Measurements from ENCODE around the gene TCEAL4.
"Not testable (repeated sequence)": the region's sequence is repeated elsewhere in the genome, so short reads cannot be mapped to it uniquely, and the experiment has no call there.

The TCEAL4 gene

GRCh38 chrX:103595202-103595601 is 9.9 kb downstream of the TCEAL4 start:
- DNase-seq, result not testable (repeated sequence)

GRCh38 chrX:103607364-103608305 is 22.3 kb downstream of the TCEAL4 start, which contains the start of gene TCEAL3:
TSS of gene TCEAL3 (plus strand) at chrX:103607963. CDS start at chrX:103609065, 1,102 bp downstream.
- DNase-seq, result peak in 1 of 2 donors; percentile 27

GRCh38 chrX:103608306-103608963 is 23.1 kb downstream of the TCEAL4 start:
- DNase-seq, result no peak

GRCh38 chrX:103610282-103610681 is 25.0 kb downstream of the TCEAL4 start:
- DNase-seq, result no peak

- no peak for DNase-seq
These were observed 28.1 kb downstream of the TCEAL4 start for GRCh38 chrX:103613362-103613890.

GRCh38 chrX:103614999-103615398 is 29.7 kb downstream of the TCEAL4 start:
- DNase-seq, result no peak

- no peak for DNase-seq
These were observed 30.6 kb downstream of the TCEAL4 start for GRCh38 chrX:103615781-103616371.

GRCh38 chrX:103616676-103617186 is 31.4 kb downstream of the TCEAL4 start:
- DNase-seq, result no peak

- DNase-seq, result no peak
These were observed 38.8 kb downstream of the TCEAL4 start for GRCh38 chrX:103624111-103624510.

GRCh38 chrX:103626855-103627254 is 41.5 kb downstream of the TCEAL4 start:
- DNase-seq, result no peak

GRCh38 chrX:103628386-103629317 is 43.3 kb downstream of the TCEAL4 start, which contains the start of gene TCEAL1:
TSS of gene TCEAL1 (plus strand) at chrX:103628975. CDS start at chrX:103629917, 942 bp downstream.
- DNase-seq, result peak in 1 of 2 donors; percentile 8

- peak in 1 of 2 donors; percentile 12 for DNase-seq
These were observed 44.2 kb downstream of the TCEAL4 start for GRCh38 chrX:103629318-103630170.

GRCh38 chrX:103630171-103630511 is 44.8 kb downstream of the TCEAL4 start:
- no peak for DNase-seq

GRCh38 chrX:103631145-103631544 is 45.8 kb downstream of the TCEAL4 start:
- no peak for DNase-seq

GRCh38 chrX:103635436-103635835 is 50.1 kb downstream of the TCEAL4 start:
- DNase-seq, result no peak
